Esophagus muscularis mucosa (tissue), 4 donors: ENCODE data around the gene TPM2. TPM values are rescaled to one million over a fixed set of nuclear protein-coding genes. Genes with fewer than 3 reads are reported as not detected.
A peak's percentile ranks its signal among the peaks of the same experiment; 100 is the strongest.

Experiments used
- DNase-seq: peaks from one replicate; pipeline ENCODE4 v3.0.0-alpha.2; 2017; ENCODE audit errors: extremely low spot score
- H3K27ac ChIP-seq, 4 donors: fragments of 200-600 bp; sonication (generic); replicated peaks in 1 of 4; 1 replicate in 3 of 4; 2 replicates in 1 of 4; pipeline ENCODE4 v1.5.1; 2016 to 2019; ENCODE audit warnings: mild to moderate bottlenecking in 1 of 4
- H3K27me3 ChIP-seq, 4 donors: fragments of 200-600 bp; sonication (generic); one replicate each; pipeline versions ENCODE4 v1.5.1 to v1.6.0; 2016 to 2019
- H3K36me3 ChIP-seq, 4 donors: fragments of 200-600 bp; sonication (generic); one replicate each; pipeline ENCODE4 v1.5.1; 2016 to 2019
- H3K4me1 ChIP-seq, 4 donors: fragments of 200-600 bp; sonication (generic); one replicate each; pipeline ENCODE4 v1.5.1; 2016 to 2019
- H3K4me3 ChIP-seq, 4 donors: fragments of 200-600 bp; sonication (generic); 1 replicate in 2 of 4; 2 replicates in 2 of 4; pipeline ENCODE4 v1.5.1; 2016 to 2019; ENCODE audit warnings: mild to moderate bottlenecking in 4 of 4, moderate library complexity in 1 of 4
- H3K9me3 ChIP-seq, 4 donors: fragments of 200-600 bp; sonication (generic); 1 replicate in 3 of 4; 2 replicates in 1 of 4; pipeline ENCODE4 v1.5.1; 2016 to 2019
- EP300 ChIP-seq: sonication (generic); formaldehyde crosslinking; IDR thresholded peaks from one replicate; pipeline ENCODE4 v1.6.1; 2017; ENCODE audit warnings: antibody characterized with exemption
- POLR2A ChIP-seq: fragments of 450-650 bp; IDR thresholded peaks from one replicate; pipeline ENCODE4 v1.6.1; 2017; ENCODE audit warnings: antibody characterized with exemption, moderate library complexity, mild to moderate bottlenecking, low read depth
- POLR2AphosphoS5 ChIP-seq, 2 donors: sonication (generic); formaldehyde crosslinking; IDR thresholded peaks; one replicate each; pipeline ENCODE4 v1.6.1; 2017; ENCODE audit warnings: antibody characterized with exemption in 2 of 2
- WGBS: methylation state at CpG from one replicate; pipeline ENCODE4 v1.1.5; 2018; 5-methylcytosine and 5-hydroxymethylcytosine counted together
- intact Hi-C: fragments of 100-400 bp; cut with DNase I; formaldehyde crosslinking; loops from one replicate; pipeline ENCODE4 v1.15.1; 2023
- total RNA-seq, 4 donors: library from RNA; depleted of rRNA; stranded (reverse); fragments of >200 nt; gene quantifications; one replicate each; pipeline versions ENCODE4 v1.1.0 to v1.2.1, GENCODE V29; 2016
- TF ChIP-seq, protein P1 (sequence below), 3 experiments: fragments of 200-600 bp in 2 of 3; fragments of 450-650 bp in 1 of 3; sonication (generic) in 2 of 3; IDR thresholded peaks; one replicate each; pipeline ENCODE4 v1.5.1; 2017 to 2019; ENCODE audit warnings: antibody characterized with exemption in 3 of 3, mild to moderate bottlenecking in 2 of 3, moderate library complexity in 1 of 3

TPM2 gene
- total RNA-seq, 4 donors from 2014 or later, result 8,856 to 14,576 (median 12,022) TPM

DNA sequence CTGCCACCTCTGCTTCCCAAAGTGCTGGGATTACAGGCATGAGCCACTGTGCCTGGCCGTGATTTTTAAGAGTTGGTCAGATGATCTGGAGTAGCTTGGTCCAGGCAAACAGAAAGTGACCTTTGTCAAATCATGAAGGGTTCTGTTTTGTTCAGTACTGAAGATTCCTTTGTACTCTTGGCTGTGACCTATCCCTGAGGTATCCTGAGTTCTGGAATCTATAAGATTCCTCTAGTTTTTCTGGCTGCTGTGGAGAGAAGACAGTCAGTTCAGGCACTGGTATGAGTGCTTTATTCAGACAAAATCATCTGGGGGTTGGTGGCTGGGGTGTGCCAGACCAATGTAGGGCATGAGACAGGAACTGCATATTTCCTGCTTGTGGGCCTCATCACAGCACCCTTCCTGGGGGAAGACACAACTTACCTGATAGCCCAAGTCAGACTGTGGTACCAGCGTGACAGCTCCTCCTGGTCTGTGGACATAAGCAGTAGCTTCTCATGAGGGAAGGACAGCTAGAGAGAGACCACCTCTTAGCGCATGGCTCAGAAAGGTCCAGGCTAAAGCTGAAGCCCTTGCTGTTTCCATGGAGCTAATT lies 27.9 kb downstream of the TPM2 start:
- Histone ChIP-seq H3K27ac (peak overlapping the region; percentile 95 to 99 (median 98)), H3K27me3 (no peaks in the 10 kb centered on the region), H3K9me3 (no peaks in the 10 kb centered on the region), H3K4me1 (peaks cover 58 to 85% (median 84%) of the 10 kb centered on the region in 4 donors), H3K36me3 (peaks cover 0 to 20% (median 9%) of the 10 kb centered on the region in 4 donors), H3K4me3 (peak overlapping the region in 1 of 4 donors; percentile 20)
- intact Hi-C loops, result no loop called here
- 61% methylated on average over 2 of the region's 3 CpGs for WGBS
- DNase-seq, result no peak
- peak in 1 of 2 donors; percentile 37 for TF ChIP-seq POLR2AphosphoS5 (IDR thresholded peaks at IDR 0.05)
- TF ChIP-seq, protein P1, sequence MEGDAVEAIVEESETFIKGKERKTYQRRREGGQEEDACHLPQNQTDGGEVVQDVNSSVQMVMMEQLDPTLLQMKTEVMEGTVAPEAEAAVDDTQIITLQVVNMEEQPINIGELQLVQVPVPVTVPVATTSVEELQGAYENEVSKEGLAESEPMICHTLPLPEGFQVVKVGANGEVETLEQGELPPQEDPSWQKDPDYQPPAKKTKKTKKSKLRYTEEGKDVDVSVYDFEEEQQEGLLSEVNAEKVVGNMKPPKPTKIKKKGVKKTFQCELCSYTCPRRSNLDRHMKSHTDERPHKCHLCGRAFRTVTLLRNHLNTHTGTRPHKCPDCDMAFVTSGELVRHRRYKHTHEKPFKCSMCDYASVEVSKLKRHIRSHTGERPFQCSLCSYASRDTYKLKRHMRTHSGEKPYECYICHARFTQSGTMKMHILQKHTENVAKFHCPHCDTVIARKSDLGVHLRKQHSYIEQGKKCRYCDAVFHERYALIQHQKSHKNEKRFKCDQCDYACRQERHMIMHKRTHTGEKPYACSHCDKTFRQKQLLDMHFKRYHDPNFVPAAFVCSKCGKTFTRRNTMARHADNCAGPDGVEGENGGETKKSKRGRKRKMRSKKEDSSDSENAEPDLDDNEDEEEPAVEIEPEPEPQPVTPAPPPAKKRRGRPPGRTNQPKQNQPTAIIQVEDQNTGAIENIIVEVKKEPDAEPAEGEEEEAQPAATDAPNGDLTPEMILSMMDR (IDR thresholded peaks at IDR 0.05), result no peak

DNA sequence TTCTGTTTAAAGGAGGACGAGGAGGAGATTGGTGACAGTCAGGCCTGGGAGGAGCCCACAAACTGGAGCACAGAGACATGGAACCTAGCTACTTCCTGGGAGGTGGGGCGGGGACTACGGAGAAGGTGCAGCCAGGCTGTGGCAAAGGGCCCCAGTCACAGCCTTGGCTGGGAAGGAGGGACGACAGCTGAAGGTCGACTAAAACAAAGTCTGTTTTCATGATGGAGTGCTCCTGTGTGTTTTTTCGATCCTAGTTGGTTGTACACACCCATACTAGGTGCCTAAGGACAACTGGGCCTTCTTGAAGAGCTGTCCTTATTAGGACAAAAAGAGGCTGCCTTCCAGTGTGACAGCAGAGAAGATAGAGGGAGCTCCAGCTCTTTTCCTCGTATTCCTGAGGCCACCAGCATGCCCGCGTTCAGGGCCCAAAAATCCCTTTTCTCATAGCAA lies 28.7 kb downstream of the TPM2 start:
- peak overlapping the region; percentile 68 to 97 (median 82) for H3K4me3 ChIP-seq
- H3K27me3 ChIP-seq, result no peaks in the 10 kb centered on the region
- intact Hi-C loops, result no loop called here
- 57% methylated on average over 7 of the region's 9 CpGs for WGBS
- H3K36me3 ChIP-seq, result peaks cover 0 to 20% (median 9%) of the 10 kb centered on the region in 4 donors
- no peaks in the 10 kb centered on the region for H3K9me3 ChIP-seq
- H3K4me1 ChIP-seq, result peaks cover 60 to 87% (median 85%) of the 10 kb centered on the region in 4 donors
- no peak for DNase-seq
- TF ChIP-seq, protein P1 (IDR thresholded peaks at IDR 0.05), result peak; percentile 61 to 82 (median 63)
- TF ChIP-seq POLR2A (no peak), POLR2AphosphoS5 (IDR thresholded peaks at IDR 0.05) (peak in 1 of 2 donors; percentile 82), EP300 (no peak)
- H3K27ac ChIP-seq, result peak overlapping the region; percentile 95 to 99 (median 98)

DNA sequence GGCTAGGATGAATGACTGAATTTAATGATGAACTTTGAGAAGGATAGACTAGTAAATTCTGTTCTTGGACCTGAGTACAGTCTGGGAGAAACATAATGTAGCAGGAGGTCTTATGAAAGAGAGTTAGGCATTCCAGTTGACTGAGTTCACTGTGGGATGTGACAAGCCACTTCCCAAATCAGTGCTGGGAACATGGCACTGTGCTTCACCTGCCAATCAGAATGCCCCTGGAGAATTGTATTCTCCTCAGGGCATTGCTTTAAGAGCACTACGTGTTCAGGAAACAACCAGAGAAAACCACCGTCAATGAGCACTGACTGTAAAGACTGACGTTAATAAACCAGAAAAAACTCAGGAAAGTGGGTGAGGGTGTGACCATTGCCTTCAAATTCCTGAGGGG lies 30.4 kb downstream of the TPM2 start:
- peaks cover 0 to 20% (median 9%) of the 10 kb centered on the region in 4 donors for H3K36me3 ChIP-seq
- H3K27me3 ChIP-seq, result no peaks in the 10 kb centered on the region
- peak overlapping the region; percentile 68 to 97 (median 82) for H3K4me3 ChIP-seq
- H3K27ac ChIP-seq, result peak overlapping the region; percentile 95 to 99 (median 98)
- no peak for DNase-seq
- TF ChIP-seq EP300 (peak; percentile 93), POLR2AphosphoS5 (IDR thresholded peaks at IDR 0.05) (peak in 1 of 2 donors; percentile 89)
- TF ChIP-seq, protein P1 (IDR thresholded peaks at IDR 0.05), result no peak
- 47% methylated on average over 3 of the region's 3 CpGs for WGBS
- H3K9me3 ChIP-seq, result no peaks in the 10 kb centered on the region
- intact Hi-C loops, result loop anchor here (2.0 kb wide), 2 partner anchors 31 to 69 kb away; no protein-coding TSS in a partner anchor
- H3K4me1 ChIP-seq, result peaks cover 44 to 71% (median 68%) of the 10 kb centered on the region in 4 donors

DNA sequence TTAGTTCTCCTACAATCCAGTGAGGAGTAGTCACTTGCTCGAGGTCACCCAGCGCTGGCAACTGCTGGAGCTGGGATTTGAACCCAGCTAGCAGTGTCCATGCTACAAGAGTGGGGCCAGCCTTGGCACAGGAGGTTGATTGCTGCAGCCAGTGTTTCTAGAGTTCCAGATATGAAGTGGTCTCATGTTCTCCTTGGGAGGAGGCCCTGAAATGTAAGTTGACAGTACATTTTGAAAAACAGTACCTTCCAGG lies 30.8 kb downstream of the TPM2 start:
- Histone ChIP-seq H3K9me3 (no peaks in the 10 kb centered on the region), H3K27me3 (no peaks in the 10 kb centered on the region), H3K4me3 (peak overlapping the region; percentile 68 to 97 (median 82)), H3K4me1 (peaks cover 43 to 66% (median 64%) of the 10 kb centered on the region in 4 donors), H3K27ac (peak overlapping the region; percentile 95 to 99 (median 98)), H3K36me3 (peaks cover 0 to 20% (median 9%) of the 10 kb centered on the region in 4 donors)
- intact Hi-C loops, result loop anchor here (2.0 kb wide), 2 partner anchors 32 to 70 kb away; no protein-coding TSS in a partner anchor
- DNase-seq, result no peak
- TF ChIP-seq EP300 (no peak), POLR2AphosphoS5 (IDR thresholded peaks at IDR 0.05) (no peak), POLR2A (no peak)
- TF ChIP-seq, protein P1 (IDR thresholded peaks at IDR 0.05), result no peak
- 0% methylated on average over 2 of the region's 2 CpGs for WGBS
